NCI-H2171 treated with DMSO at 0.1 percent for 48 hours (cell line): ENCODE data around the gene LUZP2.

Experiments used
- DNase-seq: peaks from one replicate; lab custom pipeline; 2025; lab: John Stamatoyannopoulos, UW

LUZP2 gene

DNA sequence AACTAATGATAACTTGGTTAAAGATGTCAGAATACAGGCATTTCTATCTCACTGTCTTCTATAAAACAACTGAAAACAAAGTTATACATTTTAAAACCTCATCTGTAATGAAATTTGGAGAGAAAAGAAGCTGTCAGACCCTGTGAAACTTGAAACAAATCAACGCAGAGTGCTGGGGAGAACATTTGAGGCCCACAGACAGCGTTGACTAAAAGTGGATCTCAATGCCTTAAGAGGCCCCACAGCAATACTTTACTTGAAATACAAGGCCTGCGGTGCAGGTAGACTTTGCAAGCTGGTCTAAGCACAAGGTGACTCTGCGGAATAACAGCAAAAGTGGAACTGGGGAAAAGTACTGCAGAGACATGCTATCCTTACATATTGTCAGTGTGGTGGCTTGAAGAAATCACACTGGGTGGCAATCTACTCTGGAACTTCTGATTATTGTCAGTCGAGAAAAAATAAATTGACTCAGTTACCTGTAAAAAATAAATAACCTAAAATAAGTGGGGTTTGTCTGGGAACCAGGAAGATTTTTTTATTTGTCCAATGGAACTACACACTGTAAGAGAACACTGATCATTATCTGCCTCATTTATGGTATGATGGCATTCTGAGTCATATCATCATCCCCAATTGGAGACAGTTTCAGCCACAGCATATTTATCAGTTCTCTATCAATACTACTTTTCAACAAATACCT lies 138.9 kb downstream of the LUZP2 start:
- DNase-seq = no peak

DNA sequence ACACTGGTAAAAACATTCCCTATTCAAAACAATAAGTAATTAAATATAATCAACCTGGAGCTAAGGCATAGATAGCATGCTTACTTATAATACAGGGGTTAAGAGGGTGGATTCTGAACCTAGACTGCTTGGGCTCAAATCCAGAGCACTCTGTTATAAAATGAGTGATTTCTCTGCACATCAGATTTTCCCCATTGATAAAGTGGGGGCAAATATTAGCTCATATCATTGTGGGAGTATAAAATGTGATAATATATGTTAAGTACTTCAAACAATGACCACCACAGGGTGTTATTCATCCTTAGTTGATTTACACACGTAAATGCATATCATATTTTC lies 139.4 kb downstream of the LUZP2 start:
- DNase-seq = no peak

DNA sequence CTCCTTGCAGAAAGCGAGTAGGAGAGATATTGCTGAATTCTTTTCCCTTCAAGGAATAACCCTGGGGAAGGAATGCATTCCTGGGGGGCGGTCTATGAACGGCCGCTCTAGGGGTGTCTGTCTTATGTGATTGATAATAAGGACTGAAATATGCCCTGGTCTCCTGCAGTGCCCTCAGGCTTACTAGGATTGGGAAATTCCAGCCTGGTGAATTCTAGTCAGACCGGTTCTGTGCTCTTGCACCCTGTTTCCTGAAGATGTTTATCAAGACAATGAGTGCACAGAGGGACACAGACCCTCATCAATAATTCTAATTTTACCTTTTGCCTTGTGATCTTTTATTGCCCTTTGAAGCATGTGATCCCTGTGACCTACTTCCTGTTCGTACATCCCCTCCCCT lies 140.7 kb downstream of the LUZP2 start:
- DNase-seq = no peak

DNA sequence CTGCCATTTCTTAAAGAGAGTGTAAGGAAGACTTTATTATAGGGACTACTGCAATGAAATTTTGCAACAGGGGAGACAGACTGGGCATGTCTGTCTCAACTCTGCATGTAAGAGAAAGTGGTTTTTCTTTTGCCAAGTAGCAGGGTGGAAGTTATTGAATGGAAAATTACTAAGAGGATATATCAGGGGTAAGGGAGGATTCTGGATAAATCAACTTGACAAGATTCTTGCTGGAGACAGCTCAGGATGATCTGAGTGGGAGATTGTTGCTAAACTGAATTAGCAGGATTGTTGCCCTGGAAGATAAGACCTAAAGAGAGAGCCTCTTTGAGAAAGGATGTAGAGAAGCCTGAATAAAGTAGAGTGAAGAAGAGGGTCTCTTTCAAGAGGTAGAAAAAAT lies 145.8 kb downstream of the LUZP2 start:
- no peak for DNase-seq

DNA sequence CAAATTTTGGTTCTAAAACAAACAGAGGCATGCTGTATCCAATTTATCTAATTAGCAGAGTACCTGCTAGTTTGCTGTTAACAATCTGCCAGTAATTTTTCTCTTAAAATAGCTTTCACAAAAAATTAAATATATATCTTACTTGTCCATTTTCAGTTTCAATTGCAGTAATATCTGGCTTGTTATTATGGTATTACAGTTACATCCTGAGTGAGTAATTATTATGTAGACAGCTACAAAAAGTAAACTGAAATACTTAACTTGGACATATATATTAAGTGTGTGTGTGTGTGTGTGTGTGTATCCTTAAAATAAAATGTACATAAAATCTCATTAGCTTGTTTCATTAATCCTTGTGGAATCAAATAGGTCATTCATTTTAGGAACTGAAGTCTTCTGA lies 148.7 kb downstream of the LUZP2 start:
- DNase-seq = no peak

DNA sequence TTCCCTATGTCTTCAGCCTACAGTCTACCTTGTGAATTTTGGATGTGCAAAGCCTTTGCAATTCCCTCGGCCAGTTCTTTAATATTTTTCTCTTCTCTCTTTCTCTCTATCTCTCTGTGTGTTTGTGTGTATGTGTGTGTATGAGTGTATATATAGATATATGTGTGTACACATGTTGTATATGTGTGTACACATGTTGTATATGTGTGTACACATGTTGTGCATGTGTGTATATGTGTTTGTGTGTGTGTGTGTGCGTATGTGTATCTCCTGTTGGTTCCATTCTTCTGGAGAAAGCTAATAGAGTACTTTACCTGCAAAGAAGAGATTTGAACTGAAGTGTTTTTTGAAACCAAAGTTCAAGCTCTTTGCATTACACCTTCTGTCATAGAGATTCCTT lies 155.0 kb downstream of the LUZP2 start:
- DNase-seq = no peak

DNA sequence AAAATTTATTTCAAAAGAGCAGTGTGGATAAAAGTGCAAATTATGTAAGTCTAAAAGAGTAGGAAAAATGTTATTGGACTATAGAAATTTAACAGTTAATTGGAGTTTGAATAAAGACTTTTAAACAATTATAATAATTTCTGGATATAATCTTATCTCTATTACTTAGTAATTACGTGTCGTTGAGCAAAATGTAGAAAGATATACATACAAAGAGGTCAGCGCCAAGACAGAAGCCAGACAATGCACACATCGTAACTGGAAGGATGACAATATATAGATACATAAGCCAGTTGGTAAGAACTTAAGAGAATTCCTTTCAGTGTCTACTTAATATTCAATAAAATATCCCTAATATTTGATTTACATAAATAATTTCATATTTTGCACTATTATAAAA lies 157.0 kb downstream of the LUZP2 start:
- DNase-seq = no peak

DNA sequence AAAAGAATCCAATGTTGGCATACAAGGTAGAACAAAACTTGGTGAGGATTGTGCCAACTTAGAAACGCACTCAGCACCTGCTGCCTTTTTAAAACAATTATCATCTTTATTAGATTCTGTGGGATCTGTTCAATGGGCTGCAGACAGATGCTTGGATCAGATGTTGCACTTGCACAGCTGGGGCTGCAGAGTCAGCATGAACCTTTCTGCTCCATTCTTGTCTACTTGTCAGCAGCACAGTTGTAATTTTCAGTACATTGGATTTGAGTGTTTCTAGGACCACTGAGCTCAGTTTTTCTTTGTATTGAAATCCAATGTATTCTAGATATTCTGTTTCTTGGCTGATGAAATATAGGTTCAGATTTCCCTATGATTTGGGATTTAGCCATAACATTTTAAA lies 164.5 kb downstream of the LUZP2 start:
- no peak for DNase-seq

DNA sequence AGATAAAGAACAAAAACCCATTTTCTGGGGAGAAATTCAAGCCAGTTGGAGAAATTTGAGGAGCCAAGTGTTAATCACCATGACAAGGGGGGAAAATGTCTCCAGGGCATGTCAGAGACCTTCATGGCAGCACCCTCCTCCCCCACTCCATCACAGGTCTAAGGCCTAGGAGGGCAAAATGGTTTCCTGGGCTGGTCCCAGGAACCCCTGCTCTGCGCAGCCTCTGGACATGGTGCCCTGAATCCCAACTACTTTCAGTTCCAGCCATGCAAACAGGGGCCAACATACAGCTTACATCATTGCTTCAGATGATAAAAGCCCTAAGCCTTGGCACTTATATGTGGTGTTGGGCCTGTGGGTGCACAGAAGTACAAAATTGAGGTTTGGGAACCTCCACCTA lies 167.5 kb downstream of the LUZP2 start:
- DNase-seq = no peak

DNA sequence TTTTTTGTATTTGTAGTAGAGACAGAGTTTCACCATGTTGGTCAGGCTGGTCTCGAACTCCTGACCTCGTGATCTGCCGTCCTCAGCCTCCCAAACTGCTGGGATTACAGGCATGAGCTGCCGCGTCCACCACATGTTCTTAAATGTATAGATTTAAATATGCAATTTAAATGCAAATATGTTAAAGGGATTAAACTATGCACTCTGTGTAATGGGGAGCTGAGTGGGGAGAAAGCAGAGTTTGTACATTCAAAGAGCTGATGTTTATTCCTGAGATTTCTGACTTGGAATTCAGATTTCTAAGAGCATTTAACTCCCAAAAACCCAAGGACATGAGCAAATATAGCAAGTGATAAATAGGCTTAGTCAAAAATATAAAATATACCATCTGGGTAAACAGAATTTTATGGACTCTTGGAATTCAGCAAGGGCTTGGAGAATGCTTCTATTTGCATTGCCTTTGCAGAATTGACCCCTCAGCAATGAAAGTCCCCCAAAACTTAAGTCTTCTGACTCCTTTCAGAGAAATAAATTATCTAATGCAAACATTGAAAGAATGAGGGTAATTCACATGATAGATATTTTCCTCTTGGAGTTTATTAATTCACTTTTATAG lies 170.6 kb downstream of the LUZP2 start:
- DNase-seq = no peak

DNA sequence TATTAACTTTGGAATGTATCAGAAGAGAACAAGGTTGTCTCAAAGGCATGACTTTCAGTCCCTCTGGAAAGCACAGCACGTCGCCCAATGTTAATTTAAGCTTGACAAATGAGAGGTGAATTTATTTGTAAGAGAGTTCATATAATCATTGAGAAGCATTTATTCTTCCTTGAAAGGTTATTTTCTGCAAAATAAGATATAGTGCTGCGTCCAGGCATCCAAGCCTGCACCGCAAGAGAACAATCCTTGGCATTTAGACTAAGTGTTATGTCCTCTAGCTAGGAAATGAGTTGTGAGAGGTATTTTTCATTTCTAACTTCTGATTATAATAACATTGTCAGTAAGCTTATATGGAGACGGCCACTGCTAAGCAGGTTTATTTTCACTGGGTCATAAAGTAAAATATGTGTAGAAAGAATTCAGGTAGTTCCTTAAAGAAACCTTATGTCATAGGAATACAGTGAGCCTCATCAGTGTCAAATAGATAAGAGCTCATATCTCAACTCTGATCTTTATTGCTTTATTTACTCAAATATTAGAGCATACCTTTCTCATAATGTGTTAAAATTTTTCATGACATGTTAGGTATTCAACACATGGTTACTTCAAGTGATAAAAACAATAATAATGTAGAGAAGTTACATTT lies 182.0 kb downstream of the LUZP2 start:
- no peak for DNase-seq

DNA sequence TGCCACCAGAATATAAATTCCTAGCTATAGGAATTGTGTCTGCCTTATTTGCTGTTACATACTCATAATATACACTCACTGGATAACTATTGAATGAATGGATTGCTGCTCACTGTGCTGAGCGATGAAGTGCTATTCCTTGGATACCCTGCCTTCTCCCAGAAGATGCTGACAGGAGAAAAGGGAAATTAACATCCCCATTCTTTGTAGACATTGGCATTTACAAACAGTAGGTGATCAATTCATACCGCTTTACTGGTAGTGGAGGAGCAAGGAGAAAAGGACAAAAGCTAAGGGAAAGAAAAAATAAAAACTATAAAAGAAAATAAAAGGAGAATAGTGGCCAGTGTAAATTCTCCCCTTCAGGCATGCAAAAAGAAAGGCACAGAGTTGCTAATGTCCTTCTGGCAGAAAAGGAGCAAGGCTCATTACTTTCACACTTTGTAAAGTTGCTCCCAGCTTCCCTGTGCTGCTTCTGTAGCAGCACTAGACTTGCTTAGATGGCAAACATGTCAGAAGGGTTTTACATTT lies 183.0 kb downstream of the LUZP2 start:
- DNase-seq = no peak

DNA sequence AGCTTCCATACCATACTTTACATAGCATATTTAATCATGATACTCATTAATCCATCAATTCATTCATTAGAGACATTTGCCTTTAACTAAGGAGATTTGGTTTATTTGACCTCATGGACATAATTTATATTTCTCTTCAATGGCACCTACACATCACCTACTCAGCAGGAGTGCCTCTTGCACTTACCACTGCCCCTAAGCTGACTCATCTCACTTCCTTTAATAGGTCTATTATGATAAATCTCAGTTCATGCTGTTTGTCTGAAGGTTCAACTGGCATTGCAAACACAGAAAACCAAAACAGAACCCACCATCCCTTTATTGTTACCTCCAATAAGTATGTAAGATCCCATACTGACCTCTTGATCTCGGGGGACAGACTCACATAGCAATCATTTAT lies 186.7 kb downstream of the LUZP2 start:
- DNase-seq = no peak

DNA sequence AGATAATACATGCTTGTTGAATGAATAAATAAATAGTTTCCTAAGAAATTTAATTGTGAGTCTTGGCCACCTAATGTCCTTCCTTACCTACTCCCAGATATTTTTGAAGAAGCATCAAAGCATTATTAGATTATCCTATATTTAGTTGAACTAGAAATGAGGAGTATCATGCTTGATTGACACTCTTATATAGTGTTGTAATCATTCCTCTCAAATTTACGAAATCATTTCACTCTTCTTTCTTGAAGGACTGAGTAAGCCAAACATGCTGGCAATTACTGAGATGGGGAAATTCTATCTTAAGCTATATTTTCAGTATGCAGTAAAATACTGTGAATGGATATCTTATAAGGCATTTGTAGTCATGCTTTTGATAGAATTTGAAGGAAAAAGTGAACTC lies 189.0 kb downstream of the LUZP2 start:
- DNase-seq = no peak

DNA sequence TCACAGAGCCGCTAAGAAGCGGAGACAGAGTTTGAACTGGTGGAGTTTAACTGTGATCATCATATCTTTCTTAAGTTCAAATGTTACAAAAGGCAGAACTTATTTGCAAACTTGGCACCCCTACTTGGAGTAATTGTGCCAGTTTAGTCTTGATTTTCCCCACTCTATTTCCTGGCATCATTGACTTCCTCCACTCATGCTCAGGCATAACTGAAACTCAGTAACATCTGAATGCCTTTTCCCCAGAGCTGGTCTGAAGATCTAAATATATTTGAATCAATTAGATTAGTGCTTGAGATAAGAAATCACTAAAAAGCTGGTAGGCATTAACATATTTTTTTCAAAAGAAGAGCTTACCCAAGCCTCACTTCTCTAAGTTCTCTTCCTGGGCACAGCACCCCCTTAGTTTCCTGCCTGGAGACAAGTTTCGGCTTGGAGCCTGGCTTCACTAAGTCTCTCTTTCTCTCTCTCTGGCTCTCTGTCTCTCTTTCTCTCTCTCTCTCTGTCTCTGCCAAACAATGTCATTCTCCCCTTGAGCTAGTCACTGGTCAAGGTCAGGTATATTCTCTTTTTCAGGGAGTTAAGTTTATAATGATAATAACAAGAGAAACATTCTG lies 190.8 kb downstream of the LUZP2 start:
- no peak for DNase-seq

DNA sequence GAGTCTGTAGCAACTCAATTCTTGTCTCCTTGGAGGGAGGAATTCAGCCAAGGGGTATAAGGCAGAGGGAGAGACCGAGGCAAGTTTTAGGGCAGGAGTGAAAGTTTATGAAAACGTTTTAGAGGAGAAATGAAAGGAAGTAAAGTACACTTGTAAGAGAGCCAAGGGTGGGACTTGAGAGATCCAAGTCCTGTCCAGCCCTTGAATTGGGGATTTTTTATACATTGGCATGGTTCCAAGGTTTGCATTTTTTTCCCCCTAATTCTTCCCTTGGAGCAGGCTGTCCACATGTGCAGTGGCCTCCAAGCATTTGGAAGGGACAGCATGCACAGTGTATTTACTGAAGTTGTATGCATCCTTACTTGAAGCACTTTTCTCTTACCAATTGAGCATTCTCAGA lies 192.1 kb downstream of the LUZP2 start:
- DNase-seq = no peak

DNA sequence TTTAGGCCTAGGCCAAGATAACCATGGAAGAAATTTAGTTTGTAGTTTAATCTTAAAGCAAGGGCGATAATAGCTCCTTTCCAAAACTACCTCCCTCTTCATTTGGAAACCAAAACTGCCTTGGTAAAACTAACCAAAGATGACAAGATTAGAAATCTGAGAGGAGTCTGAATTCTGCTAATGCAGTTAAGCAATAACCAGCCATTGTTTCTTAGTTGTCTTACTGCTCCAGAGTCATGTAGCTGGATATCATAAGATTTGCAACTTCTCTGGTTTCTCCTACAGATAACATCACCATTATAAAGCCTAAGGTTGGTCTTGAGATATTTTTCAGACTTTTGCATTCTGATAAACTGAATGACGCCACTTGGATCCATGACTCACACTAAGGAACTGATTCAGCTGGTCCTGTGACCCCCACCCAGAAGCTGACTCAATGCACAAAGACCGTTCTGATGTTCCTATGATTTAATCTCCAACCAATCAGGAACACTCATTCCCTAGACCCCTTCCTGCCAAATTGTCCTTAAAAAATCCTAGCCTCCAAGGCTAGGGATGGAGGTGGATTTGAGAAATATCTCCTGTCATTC lies 200.8 kb downstream of the LUZP2 start:
- no peak for DNase-seq

DNA sequence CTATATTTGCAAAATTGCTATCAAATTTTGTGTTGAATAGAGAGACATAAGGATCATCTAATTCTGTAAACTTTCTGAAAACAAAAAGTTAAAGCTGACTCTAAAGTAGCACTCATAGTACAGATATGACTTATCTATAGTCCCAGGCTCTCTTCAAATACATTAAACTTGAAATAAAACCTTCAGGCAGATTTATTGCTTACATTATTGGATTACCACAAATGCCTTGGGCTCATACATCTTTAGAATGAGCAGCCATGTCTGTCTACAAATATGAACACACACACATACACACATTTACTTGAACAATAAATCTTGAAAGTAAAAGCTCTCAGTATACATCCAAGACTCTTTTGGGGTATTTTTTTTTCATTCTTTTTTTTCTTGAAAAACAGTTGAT lies 207.9 kb downstream of the LUZP2 start:
- DNase-seq = no peak

DNA sequence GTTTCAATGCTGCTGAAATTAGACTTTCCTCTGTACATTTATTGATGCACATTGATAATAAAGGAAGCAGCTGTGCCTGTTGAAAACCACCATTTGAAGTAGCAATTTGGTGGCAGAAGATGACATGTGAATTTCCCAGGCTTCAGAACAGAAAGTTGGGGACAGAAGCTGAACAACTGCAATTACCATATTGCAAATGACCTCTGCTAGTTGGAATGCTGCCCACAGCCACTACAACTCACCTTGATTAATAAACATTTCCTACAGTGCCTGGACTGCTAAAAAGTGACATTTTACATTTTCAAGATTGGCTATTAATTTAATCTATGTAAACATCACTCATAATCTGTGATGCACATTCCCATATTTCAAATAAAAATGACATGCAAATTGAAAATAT lies 208.6 kb downstream of the LUZP2 start:
- DNase-seq = no peak

DNA sequence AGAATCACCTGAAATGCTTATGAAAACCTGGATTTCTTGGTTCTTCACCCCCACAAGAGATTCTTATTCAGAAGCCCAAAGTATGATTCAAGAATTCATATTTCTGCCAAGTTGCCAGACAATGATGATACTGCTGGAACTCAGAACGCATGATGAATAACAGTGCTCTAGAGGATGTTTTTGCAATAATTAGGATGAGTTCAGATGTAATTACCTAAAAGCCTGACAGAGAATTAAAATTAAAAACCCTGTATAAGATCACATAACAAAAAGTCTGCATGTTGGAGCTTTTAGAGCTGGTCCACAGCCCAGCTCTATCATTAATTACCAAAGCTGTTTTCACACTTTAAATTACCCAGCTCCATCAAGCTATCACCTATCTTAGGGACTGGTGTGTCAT lies 211.8 kb downstream of the LUZP2 start:
- no peak for DNase-seq

DNA sequence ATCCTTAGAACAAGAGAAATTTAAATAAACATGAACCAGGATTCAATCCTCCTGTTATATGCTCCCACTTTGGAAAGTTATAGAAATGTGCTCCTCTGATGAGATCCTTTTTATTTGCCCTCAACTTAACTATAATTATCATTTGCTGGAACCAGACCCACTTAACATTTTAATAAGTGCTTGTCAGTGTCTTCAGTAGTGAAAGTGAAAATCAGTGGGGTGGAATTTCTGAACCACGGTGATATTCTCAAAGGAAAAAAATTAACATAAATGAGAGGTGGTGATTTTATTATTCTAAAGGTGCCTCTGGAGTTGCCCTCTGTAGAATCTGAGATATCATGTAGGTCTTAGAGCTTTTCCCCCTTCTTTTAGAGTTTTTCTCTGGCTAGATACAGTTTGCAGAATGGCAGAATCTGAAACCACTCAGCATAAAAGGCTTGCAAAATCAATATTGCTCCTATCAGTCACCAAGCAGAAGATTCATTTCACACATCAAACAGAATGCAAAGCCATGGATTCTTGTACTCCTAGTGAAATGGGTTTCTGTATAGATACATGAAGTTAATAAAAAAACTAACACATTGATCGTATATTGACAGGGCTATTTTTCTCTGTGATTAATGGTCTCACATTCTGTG lies 213.2 kb downstream of the LUZP2 start:
- no peak for DNase-seq

DNA sequence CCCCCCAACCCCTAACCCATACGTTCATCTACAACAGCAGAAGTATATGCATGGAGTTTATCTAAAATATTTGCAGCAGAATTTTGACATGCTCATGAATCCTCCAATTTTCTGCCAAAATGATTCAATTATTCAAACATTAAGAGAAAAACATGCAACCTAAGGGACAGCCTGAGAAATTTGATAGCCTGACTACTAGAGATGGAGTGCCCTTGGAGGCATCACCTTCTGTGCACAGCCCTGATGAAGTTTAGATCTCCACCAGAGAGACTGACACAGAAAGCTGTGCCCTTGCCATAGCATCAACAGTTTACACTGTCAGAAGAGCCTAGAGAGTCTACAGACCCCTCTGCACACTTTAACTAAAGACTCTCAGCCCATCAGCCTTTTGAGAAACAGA lies 217.7 kb downstream of the LUZP2 start:
- DNase-seq = no peak
